OCI-LY1 (cell line): ENCODE data around the gene SLC25A25.

Source experiments
- CTCF ChIP-seq: fragments of 200-600 bp; sonication (generic), shearing (Covaris generic); IDR thresholded peaks from 2 replicates; pipeline ENCODE4 v1.5.1; 2017; ENCODE audit warnings: mild to moderate bottlenecking, antibody characterized with exemption, low read length, moderate library complexity, mixed read lengths
- EZH2 ChIP-seq: fragments of 200-600 bp; sonication (generic), shearing (Covaris generic); IDR thresholded peaks from 2 replicates; pipeline ENCODE4 v1.8.0; 2017; ENCODE audit warnings: borderline replicate concordance, mixed run types, mild to moderate bottlenecking, antibody characterized with exemption, low read length, moderate library complexity, mixed read lengths

DNA sequence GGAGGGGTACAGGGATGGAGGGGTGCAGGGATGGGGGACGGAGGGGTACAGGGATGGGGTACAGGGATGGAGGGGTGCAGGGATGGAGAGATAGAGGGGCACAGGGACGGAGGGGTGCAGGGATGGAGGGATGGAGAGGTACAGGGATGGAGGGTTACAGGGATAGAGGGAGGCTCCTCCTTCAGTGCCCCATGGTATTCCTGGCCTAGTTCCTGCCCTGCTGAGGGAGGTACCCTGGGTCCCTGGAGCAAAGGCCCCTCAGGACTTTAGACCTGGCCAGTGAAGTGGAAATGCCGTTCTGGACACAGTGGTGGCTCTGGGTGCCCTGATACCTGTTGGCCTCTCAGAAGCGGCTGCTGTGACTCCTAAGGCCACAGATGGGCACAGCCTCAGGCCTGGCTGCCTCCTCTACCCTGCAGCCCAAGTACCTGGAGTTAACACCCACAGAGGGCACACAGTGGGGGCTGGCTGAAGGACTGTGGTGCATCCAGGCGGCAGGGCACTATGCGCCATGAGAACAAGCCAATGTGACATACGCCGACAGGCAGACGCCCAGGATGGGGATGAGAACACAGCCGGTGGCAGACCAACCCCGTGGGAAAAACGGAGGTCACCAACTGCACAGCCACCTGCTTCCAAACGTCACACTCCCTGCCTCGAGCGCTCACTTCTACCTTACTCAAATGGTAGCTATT, 51.1 kb downstream of the SLC25A25 start:
- TF ChIP-seq CTCF, result no peak
- TF ChIP-seq EZH2, result no peak
